Liver (tissue), 9 donors: ENCODE results near the gene CTXN1. TPM values are rescaled to one million over a fixed set of nuclear protein-coding genes. Genes with fewer than 3 reads are reported as not detected.
A peak's percentile ranks its signal among the peaks of the same experiment; 100 is the strongest.

Experiments
- DNase-seq: peaks from one replicate; pipeline ENCODE4 v3.0.0-alpha.2; 2017; ENCODE audit warnings: low spot score
- H3K27ac ChIP-seq, 2 donors: one replicate each; pipeline ENCODE4 v1.7.0; 2013; ENCODE audit warnings: inconsistent platforms in 2 of 2, low read length in 2 of 2, control low read depth in 1 of 2, low read depth in 1 of 2, mild to moderate bottlenecking in 1 of 2
- H3K27me3 ChIP-seq, 4 donors: one replicate each; pipeline versions ENCODE4 v1.6.1 to v1.7.0; 2013; ENCODE audit warnings: low read length in 3 of 4, inconsistent platforms in 1 of 4, mild to moderate bottlenecking in 1 of 4, moderate library complexity in 1 of 4; ENCODE audit not compliant: control insufficient read depth in 4 of 4, insufficient read depth in 4 of 4
- H3K36me3 ChIP-seq, 4 donors: one replicate each; pipeline versions ENCODE4 v1.6.1 to v1.7.0; 2013; ENCODE audit warnings: low read length in 3 of 4, mild to moderate bottlenecking in 3 of 4, low read depth in 1 of 4, moderate library complexity in 1 of 4; ENCODE audit not compliant: control insufficient read depth in 4 of 4, insufficient read depth in 3 of 4
- H3K4me1 ChIP-seq, 4 donors: one replicate each; pipeline versions ENCODE4 v1.6.1 to v1.7.0; 2013; ENCODE audit warnings: low read length in 3 of 4, mild to moderate bottlenecking in 3 of 4, moderate library complexity in 1 of 4; ENCODE audit not compliant: control insufficient read depth in 4 of 4, insufficient read depth in 4 of 4
- H3K4me3 ChIP-seq, 3 donors: one replicate each; pipeline versions ENCODE4 v1.6.1 to v1.7.0; 2013; ENCODE audit warnings: low read length in 3 of 3, control low read depth in 1 of 3, low read depth in 1 of 3, mild to moderate bottlenecking in 1 of 3
- H3K9ac ChIP-seq, 2 donors: one replicate each; pipeline ENCODE4 v1.7.0; 2013; ENCODE audit warnings: low read length in 2 of 2, mild to moderate bottlenecking in 2 of 2, moderate library complexity in 2 of 2, control low read depth in 1 of 2, low read depth in 1 of 2
- H3K9me3 ChIP-seq, 4 donors: one replicate each; pipeline versions ENCODE4 v1.6.1 to v1.7.0; 2013; ENCODE audit warnings: low read length in 3 of 4; ENCODE audit not compliant: control insufficient read depth in 4 of 4
- CTCF ChIP-seq: fragments of 150-350 bp; IDR thresholded peaks from 2 replicates; pipeline ENCODE4 v1.5.1; 2017; ENCODE audit warnings: improper control_type of control experiment, low read depth, low read length; ENCODE audit not compliant: missing input control
- EGR1 ChIP-seq, 2 donors: IDR thresholded peaks; 2 replicates each; pipeline ENCODE4 v1.6.1; 2016 to 2018; ENCODE audit warnings: antibody characterized with exemption in 2 of 2, low read depth in 2 of 2
- FOXA2 ChIP-seq: IDR thresholded peaks from 2 replicates; pipeline ENCODE4 v1.6.1; 2016; ENCODE audit warnings: antibody characterized with exemption
- GABPA ChIP-seq, 2 donors: IDR thresholded peaks in 1 of 2; conservative IDR thresholded peaks in 1 of 2; 2 replicates each; pipeline ENCODE4 v1.6.1; 2016; ENCODE audit warnings: antibody characterized with exemption in 2 of 2, mild to moderate bottlenecking in 1 of 2, moderate library complexity in 1 of 2
- HNF4A ChIP-seq, 2 donors: conservative IDR thresholded peaks; 2 replicates each; pipeline ENCODE4 v1.6.1; 2016; ENCODE audit warnings: antibody characterized with exemption in 2 of 2, mild to moderate bottlenecking in 2 of 2
- HNF4G ChIP-seq: IDR thresholded peaks from 2 replicates; pipeline ENCODE4 v1.6.1; 2016; ENCODE audit warnings: antibody characterized with exemption
- JUND ChIP-seq, 2 donors: IDR thresholded peaks; 2 replicates each; pipeline ENCODE4 v1.6.1; 2016; ENCODE audit warnings: antibody characterized with exemption in 2 of 2
- MAX ChIP-seq: IDR thresholded peaks from 2 replicates; pipeline ENCODE4 v1.6.1; 2016; ENCODE audit warnings: antibody characterized with exemption
- NR2F2 ChIP-seq: IDR thresholded peaks from 2 replicates; pipeline ENCODE4 v1.6.1; 2016; ENCODE audit warnings: antibody characterized with exemption
- RAD21 ChIP-seq, 2 donors: IDR thresholded peaks; 2 replicates each; pipeline ENCODE4 v1.6.1; 2016; ENCODE audit warnings: antibody characterized with exemption in 2 of 2, mild to moderate bottlenecking in 2 of 2
- RXRA ChIP-seq, 2 donors: IDR thresholded peaks; 2 replicates each; pipeline ENCODE4 v1.6.1; 2017 to 2018; ENCODE audit warnings: antibody characterized with exemption in 2 of 2, mild to moderate bottlenecking in 1 of 2
- SP1 ChIP-seq: IDR thresholded peaks from 2 replicates; pipeline ENCODE4 v1.6.1; 2018; ENCODE audit warnings: antibody characterized with exemption, mild to moderate bottlenecking
- TAF1 ChIP-seq: conservative IDR thresholded peaks from 2 replicates; pipeline ENCODE4 v1.6.1; 2016; ENCODE audit warnings: antibody characterized with exemption, mild to moderate bottlenecking
- YY1 ChIP-seq: IDR thresholded peaks from 2 replicates; pipeline ENCODE4 v1.6.1; 2016; ENCODE audit warnings: antibody characterized with exemption, mild to moderate bottlenecking
- WGBS: extraction: QIAGEN DNeasy Blood & Tissue Kit; methylation state at CpG from one replicate; pipeline ENCODE4 v1.1.7; 2013; 5-methylcytosine and 5-hydroxymethylcytosine counted together
- polyA plus RNA-seq, 2 donors: library from polyadenylated mRNA; stranded (reverse) in 1 of 2; unstranded in 1 of 2; fragments of 200-250 nt in 1 of 2; fragments of >200 nt in 1 of 2; fragmentation: Nextera tagmentation in 1 of 2; extraction: Ambion mirVana in 1 of 2; gene quantifications; one replicate each; pipeline versions ENCODE4 v1.2.1 to v1.2.3, GENCODE V29; 2013 to 2015
- total RNA-seq, 2 donors: library from RNA; depleted of rRNA; stranded (reverse); fragments of >200 nt; gene quantifications; one replicate each; pipeline ENCODE4 v1.2.3, GENCODE V29; 2014
- TF ChIP-seq, protein P1 (sequence below): IDR thresholded peaks from 2 replicates; pipeline ENCODE4 v1.6.1; 2016; ENCODE audit warnings: antibody characterized with exemption
- TF ChIP-seq, protein P2 (sequence below): IDR thresholded peaks from 2 replicates; pipeline ENCODE4 v1.6.1; 2016; ENCODE audit warnings: antibody characterized with exemption, mild to moderate bottlenecking
- donor health status: healthy.
- donor health status: healthy.
- donor health status: healthy.
- donor health status: healthy.
- donor health status: healthy.

The CTXN1 gene
- total RNA-seq = under 1 TPM; 0.08 to 0.14 TPM
- polyA plus RNA-seq = under 1 TPM in 1 of 2 donors, not detected in 1; 0.07 TPM

- Histone ChIP-seq H3K36me3 (peaks cover 0 to 21% (median 10%) of the 10 kb centered on the region in 4 donors), H3K4me3 (peak within 1 kb of the TSS in 1 of 3 donors; percentile 55), H3K9me3 (no peaks in the 10 kb centered on the region), H3K27me3 (no peaks in the 10 kb centered on the region), H3K9ac (no peak within 1 kb of the TSS), H3K4me1 (peaks cover 11 to 21% (median 15%) of the 10 kb centered on the region in 4 donors), H3K27ac (no peak within 1 kb of the TSS)
- peak; percentile 93 for DNase-seq
- WGBS = 14% methylated on average over 65 of the region's 65 CpGs
- TF ChIP-seq HNF4G (no peak), NR2F2 (no peak), TAF1 (no peak), RAD21 (IDR thresholded peaks at IDR 0.05) (no peak), MAX (no peak), GABPA (IDR thresholded peaks at IDR 0.05 in 1 of 2, conservative IDR thresholded peaks at IDR 0.05 in 1 of 2) (no peak), CTCF (no peak), EGR1 (IDR thresholded peaks at IDR 0.05; ENCODE audit: low read depth in 2 of 2) (no peak), RXRA (IDR thresholded peaks at IDR 0.05) (no peak), JUND (IDR thresholded peaks at IDR 0.05) (no peak), SP1 (no peak), FOXA2 (no peak), YY1 (no peak)
- TF ChIP-seq, protein P1, sequence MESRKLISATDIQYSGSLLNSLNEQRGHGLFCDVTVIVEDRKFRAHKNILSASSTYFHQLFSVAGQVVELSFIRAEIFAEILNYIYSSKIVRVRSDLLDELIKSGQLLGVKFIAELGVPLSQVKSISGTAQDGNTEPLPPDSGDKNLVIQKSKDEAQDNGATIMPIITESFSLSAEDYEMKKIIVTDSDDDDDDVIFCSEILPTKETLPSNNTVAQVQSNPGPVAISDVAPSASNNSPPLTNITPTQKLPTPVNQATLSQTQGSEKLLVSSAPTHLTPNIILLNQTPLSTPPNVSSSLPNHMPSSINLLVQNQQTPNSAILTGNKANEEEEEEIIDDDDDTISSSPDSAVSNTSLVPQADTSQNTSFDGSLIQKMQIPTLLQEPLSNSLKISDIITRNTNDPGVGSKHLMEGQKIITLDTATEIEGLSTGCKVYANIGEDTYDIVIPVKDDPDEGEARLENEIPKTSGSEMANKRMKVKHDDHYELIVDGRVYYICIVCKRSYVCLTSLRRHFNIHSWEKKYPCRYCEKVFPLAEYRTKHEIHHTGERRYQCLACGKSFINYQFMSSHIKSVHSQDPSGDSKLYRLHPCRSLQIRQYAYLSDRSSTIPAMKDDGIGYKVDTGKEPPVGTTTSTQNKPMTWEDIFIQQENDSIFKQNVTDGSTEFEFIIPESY = no peak
- TF ChIP-seq, protein P2, sequence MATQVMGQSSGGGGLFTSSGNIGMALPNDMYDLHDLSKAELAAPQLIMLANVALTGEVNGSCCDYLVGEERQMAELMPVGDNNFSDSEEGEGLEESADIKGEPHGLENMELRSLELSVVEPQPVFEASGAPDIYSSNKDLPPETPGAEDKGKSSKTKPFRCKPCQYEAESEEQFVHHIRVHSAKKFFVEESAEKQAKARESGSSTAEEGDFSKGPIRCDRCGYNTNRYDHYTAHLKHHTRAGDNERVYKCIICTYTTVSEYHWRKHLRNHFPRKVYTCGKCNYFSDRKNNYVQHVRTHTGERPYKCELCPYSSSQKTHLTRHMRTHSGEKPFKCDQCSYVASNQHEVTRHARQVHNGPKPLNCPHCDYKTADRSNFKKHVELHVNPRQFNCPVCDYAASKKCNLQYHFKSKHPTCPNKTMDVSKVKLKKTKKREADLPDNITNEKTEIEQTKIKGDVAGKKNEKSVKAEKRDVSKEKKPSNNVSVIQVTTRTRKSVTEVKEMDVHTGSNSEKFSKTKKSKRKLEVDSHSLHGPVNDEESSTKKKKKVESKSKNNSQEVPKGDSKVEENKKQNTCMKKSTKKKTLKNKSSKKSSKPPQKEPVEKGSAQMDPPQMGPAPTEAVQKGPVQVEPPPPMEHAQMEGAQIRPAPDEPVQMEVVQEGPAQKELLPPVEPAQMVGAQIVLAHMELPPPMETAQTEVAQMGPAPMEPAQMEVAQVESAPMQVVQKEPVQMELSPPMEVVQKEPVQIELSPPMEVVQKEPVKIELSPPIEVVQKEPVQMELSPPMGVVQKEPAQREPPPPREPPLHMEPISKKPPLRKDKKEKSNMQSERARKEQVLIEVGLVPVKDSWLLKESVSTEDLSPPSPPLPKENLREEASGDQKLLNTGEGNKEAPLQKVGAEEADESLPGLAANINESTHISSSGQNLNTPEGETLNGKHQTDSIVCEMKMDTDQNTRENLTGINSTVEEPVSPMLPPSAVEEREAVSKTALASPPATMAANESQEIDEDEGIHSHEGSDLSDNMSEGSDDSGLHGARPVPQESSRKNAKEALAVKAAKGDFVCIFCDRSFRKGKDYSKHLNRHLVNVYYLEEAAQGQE = no peak
Observed at GRCh38 chr19:7926021-7926726, at the start of gene CTXN1. Gene CTXN1 (minus strand): TSS chr19:7926135. CDS start chr19:7925538, 597 bp downstream.

DNA sequence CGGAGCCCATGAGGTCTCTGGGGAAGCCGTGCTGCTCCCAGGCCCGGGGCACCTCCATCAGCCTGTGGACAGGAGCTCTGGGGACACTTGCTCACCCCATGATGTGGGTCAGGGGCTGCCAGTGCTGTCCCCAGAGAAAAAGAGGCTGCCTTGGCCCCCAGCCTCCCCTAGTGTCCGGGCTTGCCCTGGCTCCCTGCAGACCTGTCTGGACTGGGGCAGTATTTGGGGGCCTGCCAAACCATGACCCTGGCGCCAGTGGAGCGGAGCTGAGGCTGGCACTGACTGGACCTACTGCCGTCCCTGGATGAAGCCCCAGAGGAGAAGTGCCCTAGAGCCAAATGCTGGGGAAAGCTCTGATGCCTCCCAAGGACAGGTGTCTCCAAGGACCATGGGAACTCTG lies 49.1 kb upstream of the CTXN1 start:
- H3K27ac ChIP-seq = no peak overlapping the region
- H3K4me1 ChIP-seq = peaks cover 7 to 40% (median 32%) of the 10 kb centered on the region in 4 donors
- no peak overlapping the region for H3K4me3 ChIP-seq
- WGBS = 67% methylated on average over 7 of the region's 7 CpGs
- H3K9ac ChIP-seq = no peak overlapping the region
- no peaks in the 10 kb centered on the region for H3K9me3 ChIP-seq
- no peak for DNase-seq
- no peak for TF ChIP-seq HNF4G
- no peak for TF ChIP-seq RXRA (IDR thresholded peaks at IDR 0.05)
- TF ChIP-seq HNF4A (conservative IDR thresholded peaks at IDR 0.05) = no peak
- no peak for TF ChIP-seq YY1
- TF ChIP-seq TAF1 = no peak
- TF ChIP-seq NR2F2 = no peak
- TF ChIP-seq JUND (IDR thresholded peaks at IDR 0.05) = no peak
- TF ChIP-seq EGR1 (IDR thresholded peaks at IDR 0.05; ENCODE audit: low read depth in 2 of 2) = no peak
- no peaks in the 10 kb centered on the region for H3K27me3 ChIP-seq
- H3K36me3 ChIP-seq = peaks cover 0 to 16% (median 9%) of the 10 kb centered on the region in 4 donors
